Right cardiac atrium (tissue), 5 donors: ENCODE measurements around the gene METTL23. TPM values are rescaled to one million over a fixed set of nuclear protein-coding genes. Genes with fewer than 3 reads are reported as not detected.

Experiments
- ATAC-seq, 2 donors: fragments of 200-7000 bp; cut with Tn5 transposase; one replicate each; pipeline versions ENCODE4 v1.8.0 to v1.9.1; 2020; ENCODE audit warnings: moderate library complexity in 2 of 2, mild to moderate bottlenecking in 1 of 2
- DNase-seq, 3 donors: peaks; one replicate each; pipeline ENCODE4 v3.0.0-alpha.2; 2020
- H3K27ac ChIP-seq: one replicate; pipeline ENCODE4 v1.5.1; 2013; ENCODE audit warnings: mild to moderate bottlenecking, low read length, control low read depth, moderate library complexity
- H3K27me3 ChIP-seq: one replicate; pipeline ENCODE4 v1.6.1; 2013; ENCODE audit not compliant: control insufficient read depth, insufficient read depth
- H3K4me1 ChIP-seq: one replicate; pipeline ENCODE4 v1.6.1; 2013; ENCODE audit warnings: low read length; ENCODE audit not compliant: control insufficient read depth, insufficient read depth
- H3K4me3 ChIP-seq: one replicate; pipeline ENCODE4 v1.5.1; 2013; ENCODE audit warnings: low read length, control low read depth
- H3K9me3 ChIP-seq: one replicate; pipeline ENCODE4 v1.6.1; 2013; ENCODE audit warnings: low read length; ENCODE audit not compliant: control insufficient read depth
- WGBS: extraction: QIAGEN DNeasy Blood & Tissue Kit; methylation state at CpG from one replicate; pipeline ENCODE4 v1.1.7; 2013; 5-methylcytosine and 5-hydroxymethylcytosine counted together
- intact Hi-C, 4 donors: fragments of 100-400 bp; cut with DNase I; formaldehyde crosslinking; loops; one replicate each; pipeline versions ENCODE4 v1.11.0 to v1.14.0; 2022 to 2023
- polyA plus RNA-seq: library from polyadenylated mRNA; stranded (reverse); fragments of 200-250 nt; gene quantifications from one replicate; pipeline ENCODE4 v1.2.3, GENCODE V29; 2013
- total RNA-seq, 4 donors: library from RNA; stranded (reverse); fragmentation: NEBNext Ultra II Directional; extraction: Animal tissue kit (Norgen Biotek cat#: 25700); gene quantifications; one replicate each; pipeline ENCODE4 v1.2.1, GENCODE V29; 2021
- donor health status: healthy with polysubstance abuse.
- donor health status: DM: no; HTN: yes; CAD: no.
- donor health status: DM: no; HTN: no; CAD: no.
- donor health status: DM: no; HTN: yes; CAD: no; lungs with severe emphysema.
- donor health status: DM: yes; HTN: yes; CAD: no.

The METTL23 gene
- total and polyA plus RNA-seq, 5 donors = 24.1 to 32.5 (median 27.0) TPM

DNA sequence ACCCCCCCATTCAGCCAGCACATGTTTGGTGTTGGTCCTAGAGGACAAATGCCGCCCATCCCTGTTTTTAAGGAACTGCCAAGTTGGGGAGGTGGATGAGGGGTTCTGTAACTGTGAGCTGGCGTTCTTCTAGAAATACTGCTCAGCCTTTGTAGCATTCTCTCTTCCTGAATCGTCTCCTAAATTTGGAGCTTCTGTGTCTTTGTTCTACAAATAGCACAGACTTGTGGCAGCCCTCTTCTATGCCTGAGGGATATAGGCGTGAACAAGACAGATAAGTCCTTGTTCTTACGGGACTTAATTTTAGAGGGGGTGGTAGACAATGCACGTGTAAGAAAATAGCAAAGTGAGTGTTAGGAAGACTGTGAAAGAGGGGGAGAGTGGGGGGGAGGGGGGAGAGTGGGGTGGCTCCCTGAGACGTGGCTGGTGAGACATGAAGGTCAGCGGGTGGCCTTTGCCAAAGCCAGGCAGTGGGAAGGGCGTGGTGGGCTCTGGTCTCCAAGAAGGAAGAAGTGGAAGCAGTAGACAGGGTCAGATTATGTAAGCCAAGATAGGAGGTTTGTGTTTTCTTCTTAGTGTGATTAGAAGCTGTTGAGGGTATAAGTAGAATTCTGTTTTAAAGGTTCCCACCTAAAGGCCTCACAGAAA, 21.2 kb downstream of the METTL23 start:
- ATAC-seq (peak; percentile 58 to 87), DNase-seq (peak; percentile 53 to 69 (median 69))
- 45% methylated on average over 9 of the region's 9 CpGs for WGBS
- Histone ChIP-seq H3K9me3 (no peaks in the 10 kb centered on the region), H3K4me3 (no peak overlapping the region), H3K4me1 (peaks cover 2% of the 10 kb centered on the region), H3K27ac (peak overlapping the region; percentile 79), H3K27me3 (no peaks in the 10 kb centered on the region)
- intact Hi-C loops = no loop called here

DNA sequence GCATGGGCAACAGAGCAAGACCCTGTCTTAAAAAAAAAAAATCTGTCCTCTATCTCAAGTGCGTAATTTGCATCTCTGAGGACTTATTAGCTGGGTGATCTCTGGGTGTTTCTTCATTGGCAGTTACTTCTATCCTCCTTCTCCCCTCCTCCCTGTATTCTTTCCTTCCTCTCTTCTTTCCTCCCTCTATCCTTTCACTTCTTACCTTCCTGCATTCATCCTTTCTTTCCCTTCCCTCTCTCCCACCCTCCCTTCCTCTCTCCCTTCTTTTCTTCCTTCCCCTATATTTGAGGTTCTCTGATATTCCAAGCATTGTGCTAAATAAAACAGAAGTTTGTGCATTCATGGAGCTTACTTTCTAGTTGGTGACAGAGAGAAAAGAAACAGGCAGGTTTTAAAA, 22.0 kb downstream of the METTL23 start:
- peak overlapping the region; percentile 67 for H3K27ac ChIP-seq
- ATAC-seq = no peak

DNA sequence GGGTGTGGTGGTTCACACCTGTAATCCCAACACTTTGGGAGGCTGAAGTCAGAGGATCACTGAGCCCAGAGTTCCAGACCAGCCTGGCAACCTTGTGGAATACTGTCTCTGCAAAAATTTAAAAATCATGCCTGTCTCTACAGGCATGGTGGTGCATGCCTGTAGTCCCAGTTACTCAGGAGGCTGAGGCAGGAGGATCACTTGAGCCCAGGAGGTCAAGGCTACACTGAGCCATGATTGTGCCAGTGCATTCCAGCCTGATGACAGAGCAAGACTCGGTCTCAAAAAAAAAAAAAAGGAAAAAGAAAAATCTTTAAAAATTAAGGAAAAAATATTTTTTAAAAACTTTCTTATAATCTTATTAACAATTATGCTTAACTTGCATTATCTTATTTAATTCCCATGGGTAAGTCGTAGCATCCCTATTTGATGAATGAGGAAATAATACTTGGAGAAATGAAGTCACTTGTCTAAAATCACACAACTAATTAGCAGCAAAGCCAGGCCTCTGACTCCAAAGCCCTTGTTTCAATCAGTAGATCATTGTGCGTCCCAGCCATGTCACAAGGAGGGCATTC, 24.9 kb downstream of the METTL23 start:
- DNase-seq (no peak), ATAC-seq (no peak)
- Histone ChIP-seq H3K27me3 (no peaks in the 10 kb centered on the region), H3K4me1 (peaks cover 2% of the 10 kb centered on the region), H3K27ac (no peak overlapping the region), H3K4me3 (no peak overlapping the region), H3K9me3 (no peaks in the 10 kb centered on the region)
- intact Hi-C loops = no loop called here
- 84% methylated on average over 3 of the region's 3 CpGs for WGBS

More for the DNA sequence above, 22.0 kb downstream of the METTL23 start:
- Histone ChIP-seq H3K27me3 (no peaks in the 10 kb centered on the region), H3K9me3 (no peaks in the 10 kb centered on the region), H3K4me1 (peaks cover 2% of the 10 kb centered on the region), H3K4me3 (no peak overlapping the region)
- DNase-seq = no peak
- WGBS = 100% methylated on average over 1 of the region's 1 CpG
- intact Hi-C loops = no loop called here

DNA sequence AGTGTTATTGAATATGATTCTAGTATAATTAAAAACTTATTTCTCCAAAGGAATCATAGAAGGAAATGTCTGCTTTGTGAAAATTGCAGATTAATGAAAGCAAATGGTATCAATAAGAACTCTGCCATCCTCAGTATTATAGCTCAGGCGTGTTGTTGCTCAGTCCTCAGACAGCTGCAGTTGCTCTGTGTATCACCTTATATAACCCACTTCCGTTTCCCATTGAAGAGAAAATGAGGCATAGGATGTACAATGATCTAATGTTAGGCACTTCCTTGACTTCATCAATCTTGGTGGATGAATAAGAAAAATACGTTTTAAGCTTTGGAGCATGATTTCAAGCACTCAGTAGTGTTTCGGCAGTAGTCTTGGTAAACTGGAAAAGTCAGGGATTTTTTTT, 25.4 kb downstream of the METTL23 start:
- ATAC-seq = no peak

DNA sequence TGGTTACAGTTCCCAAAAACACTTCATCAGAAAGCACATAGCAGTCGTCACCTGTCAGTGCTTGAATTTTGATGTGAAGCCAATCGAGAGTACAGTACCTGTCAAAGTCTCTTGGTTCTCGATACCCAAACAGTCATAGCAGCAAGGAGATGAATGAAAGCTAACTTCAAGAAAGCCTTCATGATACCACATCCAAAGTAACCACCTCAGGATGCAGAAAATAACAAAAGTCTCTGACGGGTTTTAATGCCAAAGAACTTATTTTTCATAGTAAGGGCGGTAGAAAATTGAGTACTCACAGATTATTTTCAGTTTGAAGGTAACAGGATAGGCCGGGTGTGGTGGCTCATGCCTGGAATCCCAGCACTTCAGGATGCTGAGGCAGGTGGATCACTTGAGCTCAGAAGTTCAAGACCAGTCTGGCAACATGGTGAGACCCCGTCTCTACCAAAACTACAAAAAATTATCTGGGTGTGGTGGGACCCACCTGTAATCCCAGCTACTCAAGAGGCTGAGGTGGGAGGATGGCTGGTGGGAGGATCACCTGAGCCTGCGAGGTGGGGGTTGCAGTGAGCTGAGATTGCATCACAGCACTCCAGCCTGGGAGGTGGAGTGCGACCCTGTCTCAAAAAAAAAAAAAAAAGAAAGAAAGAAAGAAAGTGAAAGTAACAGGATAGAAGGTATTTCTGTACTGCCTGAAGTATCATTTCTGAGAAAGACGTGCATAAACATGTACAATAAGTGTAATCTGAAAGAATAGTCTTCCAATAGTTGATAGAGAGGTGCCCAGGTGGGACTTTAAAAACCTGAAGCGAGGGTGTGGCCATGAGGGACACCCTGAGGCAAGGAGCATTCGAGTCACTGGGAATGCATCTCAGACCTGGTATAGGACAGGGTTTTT, 26.7 kb downstream of the METTL23 start:
- no peak overlapping the region for H3K4me3 ChIP-seq
- H3K27ac ChIP-seq = no peak overlapping the region
- no peak for DNase-seq
- intact Hi-C loops = no loop called here
- no peak for ATAC-seq
- H3K4me1 ChIP-seq = no peaks in the 10 kb centered on the region
- H3K27me3 ChIP-seq = no peaks in the 10 kb centered on the region
- H3K9me3 ChIP-seq = no peaks in the 10 kb centered on the region
- 84% methylated on average over 12 of the region's 12 CpGs for WGBS

More for the DNA sequence above, 25.4 kb downstream of the METTL23 start:
- Histone ChIP-seq H3K4me3 (no peak overlapping the region), H3K27ac (no peak overlapping the region), H3K9me3 (no peaks in the 10 kb centered on the region), H3K4me1 (peaks cover 2% of the 10 kb centered on the region), H3K27me3 (no peaks in the 10 kb centered on the region)
- intact Hi-C loops = no loop called here
- DNase-seq = no peak
- WGBS = 80% methylated on average over 4 of the region's 4 CpGs

DNA sequence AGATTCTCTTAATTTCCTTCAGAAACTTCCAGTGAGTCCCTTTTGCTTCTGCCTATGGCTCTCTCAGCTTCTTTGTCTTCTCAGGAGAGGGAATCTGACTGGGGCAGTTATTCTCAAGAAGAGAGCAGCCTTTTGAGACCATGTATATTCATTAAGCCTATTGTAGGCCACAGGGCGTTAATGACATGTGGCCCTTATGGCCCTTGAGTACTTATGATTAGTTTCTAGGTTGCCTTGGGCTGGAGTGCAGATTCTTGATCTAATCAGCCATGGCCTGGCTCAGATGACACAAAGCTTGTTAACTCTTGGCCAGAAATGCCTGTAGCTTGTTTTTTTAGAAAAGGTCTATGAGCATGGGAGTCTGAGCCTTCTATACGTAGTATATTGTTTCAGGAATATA, 28.6 kb downstream of the METTL23 start:
- DNase-seq (no peak), ATAC-seq (no peak)
- H3K27ac ChIP-seq = no peak overlapping the region
- no peaks in the 10 kb centered on the region for H3K27me3 ChIP-seq
- H3K4me3 ChIP-seq = no peak overlapping the region
- H3K9me3 ChIP-seq = no peaks in the 10 kb centered on the region
- intact Hi-C loops = no loop called here
- no peaks in the 10 kb centered on the region for H3K4me1 ChIP-seq
- 76% methylated on average over 2 of the region's 2 CpGs for WGBS

DNA sequence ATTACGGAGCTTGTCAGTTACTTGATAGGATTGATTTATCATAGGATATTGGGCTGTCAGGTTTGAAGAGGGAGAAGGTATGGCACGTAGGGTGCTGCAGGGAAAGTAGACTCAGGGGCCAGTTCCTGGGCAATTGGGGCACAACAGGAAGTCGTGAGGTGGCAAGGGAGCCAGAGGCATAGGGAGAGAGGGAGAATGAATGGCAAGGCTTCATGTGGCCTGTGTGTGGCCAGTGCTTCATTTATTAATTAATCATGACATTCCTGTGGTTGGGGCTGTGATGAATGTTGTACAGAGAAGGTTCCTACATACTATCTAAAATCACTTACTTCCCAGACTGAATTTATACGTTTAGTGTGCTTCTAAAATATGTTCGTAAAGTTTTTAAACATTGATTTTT, 30.6 kb downstream of the METTL23 start:
- Histone ChIP-seq H3K4me3 (no peak overlapping the region), H3K27me3 (no peaks in the 10 kb centered on the region), H3K9me3 (no peaks in the 10 kb centered on the region), H3K27ac (no peak overlapping the region), H3K4me1 (no peaks in the 10 kb centered on the region)
- DNase-seq = no peak
- ATAC-seq = no peak
- WGBS = 93% methylated on average over 5 of the region's 5 CpGs
- intact Hi-C loops = no loop called here

DNA sequence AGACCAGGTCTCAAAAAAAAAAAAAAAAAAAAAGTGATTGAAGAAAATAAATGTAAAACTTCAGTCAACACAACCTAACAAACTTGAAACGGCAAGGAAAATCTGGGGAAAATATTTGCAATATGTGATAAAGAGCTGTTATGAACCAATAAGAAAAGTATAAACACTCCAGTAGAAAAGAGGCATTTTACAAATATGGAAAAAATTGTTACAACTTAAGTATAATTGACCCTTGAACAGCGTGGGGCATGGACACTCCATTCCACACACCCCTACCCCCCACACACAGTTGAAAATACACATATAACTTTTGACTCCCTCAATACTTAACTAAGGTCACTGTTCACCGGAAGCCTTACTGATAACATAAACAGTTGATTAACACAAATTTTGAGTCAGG, 31.9 kb downstream of the METTL23 start:
- Histone ChIP-seq H3K27me3 (no peaks in the 10 kb centered on the region), H3K4me3 (no peak overlapping the region), H3K9me3 (no peaks in the 10 kb centered on the region), H3K27ac (no peak overlapping the region), H3K4me1 (no peaks in the 10 kb centered on the region)
- intact Hi-C loops = no loop called here
- ATAC-seq (no peak), DNase-seq (no peak)
- 95% methylated on average over 3 of the region's 3 CpGs for WGBS

DNA sequence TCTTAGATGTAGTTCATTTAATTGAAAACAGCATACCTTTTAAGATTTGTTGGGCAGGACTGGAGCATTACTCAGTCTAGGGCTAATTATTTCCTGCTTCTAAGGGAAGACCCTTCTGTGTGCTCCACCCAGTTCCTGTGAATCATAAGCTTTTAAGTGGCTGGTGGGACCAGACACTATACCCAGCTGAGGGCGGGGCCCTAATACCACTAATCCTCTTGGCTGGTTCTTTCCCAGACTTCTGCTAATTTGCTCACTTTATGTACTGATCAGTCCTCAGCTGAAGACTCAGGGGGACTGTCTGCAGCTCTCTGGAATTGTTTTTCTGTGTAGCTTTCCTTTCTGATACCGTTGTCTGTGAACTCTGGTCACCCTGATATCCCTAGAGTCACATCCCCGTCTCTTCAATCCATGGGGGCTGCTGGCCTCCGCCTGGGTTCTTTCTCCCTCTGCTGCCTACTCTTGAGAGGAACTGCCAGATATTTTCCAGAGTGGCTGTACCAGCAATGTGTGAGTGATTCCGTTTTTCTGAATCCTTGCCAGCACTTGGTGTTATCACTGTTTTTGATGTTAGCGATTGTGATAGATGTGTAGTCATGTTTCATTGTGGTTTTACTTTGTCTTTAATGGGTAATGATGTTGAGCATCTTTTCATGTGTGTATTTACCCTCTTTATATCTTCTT, 46.3 kb downstream of the METTL23 start:
- WGBS = 39% methylated on average over 6 of the region's 6 CpGs
- Histone ChIP-seq H3K4me1 (no peaks in the 10 kb centered on the region), H3K4me3 (no peak overlapping the region), H3K27ac (no peak overlapping the region), H3K27me3 (no peaks in the 10 kb centered on the region), H3K9me3 (no peaks in the 10 kb centered on the region)
- ATAC-seq (peak; percentile 69 to 96), DNase-seq (peak in 1 of 3 donors; percentile 42)
- intact Hi-C loops = no loop called here

DNA sequence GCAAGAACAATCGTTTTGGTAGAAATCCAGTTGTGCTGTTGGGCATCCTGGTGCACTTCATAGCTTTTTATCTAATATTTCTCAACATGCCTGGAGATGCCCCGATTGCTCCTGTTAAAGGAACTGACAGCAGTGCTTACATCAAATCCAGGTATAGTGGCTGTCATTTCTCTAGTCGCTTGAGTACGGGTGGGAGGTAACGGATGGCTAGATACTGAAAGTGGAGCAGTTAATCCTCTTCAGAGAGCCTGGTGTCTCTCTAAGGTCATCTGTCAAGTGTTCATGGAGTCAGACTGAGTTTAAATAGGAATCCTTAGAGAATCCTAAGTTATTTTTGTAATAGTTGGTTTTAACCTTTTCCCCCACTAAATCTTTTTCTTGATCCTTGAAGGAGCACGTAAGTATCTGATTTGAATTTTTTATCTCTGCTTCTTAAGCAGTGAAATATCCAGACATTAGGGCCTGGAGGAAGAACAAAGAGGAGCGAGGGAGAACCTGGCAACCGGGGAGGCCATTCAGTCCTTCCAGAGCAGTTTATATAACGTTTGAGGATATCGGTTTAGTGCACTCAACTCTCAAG, 48.5 kb downstream of the METTL23 start:
- DNase-seq (no peak), ATAC-seq (no peak)
- no peaks in the 10 kb centered on the region for H3K27me3 ChIP-seq
- intact Hi-C loops = no loop called here
- no peaks in the 10 kb centered on the region for H3K4me1 ChIP-seq
- H3K9me3 ChIP-seq = no peaks in the 10 kb centered on the region
- WGBS = 84% methylated on average over 10 of the region's 10 CpGs
- no peak overlapping the region for H3K27ac ChIP-seq
- H3K4me3 ChIP-seq = no peak overlapping the region
